Pulmonary artery endothelial cell (primary cell): ENCODE data around the gene CDH23. TPM values are rescaled to one million over a fixed set of nuclear protein-coding genes. Genes with fewer than 3 reads are reported as not detected.

Source experiments
- DNase-seq: peaks from one replicate; pipeline ENCODE4 v3.0.0-alpha.2; 2011; ENCODE audit warnings: low read depth, low spot score
- total RNA-seq: library from RNA; depleted of rRNA; stranded (reverse); fragments of >200 nt; gene quantifications from 2 replicates; pipeline ENCODE4 v1.2.3, GENCODE V29; 2014

The CDH23 gene
- total RNA-seq, 1 donor from 2014 or later: 0.07 TPM

- DNase-seq: no peak
These were observed 69.0 kb downstream of the CDH23 start for GRCh38 chr10:71465551-71466252.

GRCh38 chr10:71466330-71466729 lies 69.6 kb downstream of the CDH23 start:
- DNase-seq: no peak

GRCh38 chr10:71467161-71467560 lies 70.4 kb downstream of the CDH23 start:
- no peak for DNase-seq

- DNase-seq: no peak
These were observed 71.0 kb downstream of the CDH23 start for GRCh38 chr10:71467569-71468362.

GRCh38 chr10:71468363-71469094 lies 71.8 kb downstream of the CDH23 start:
- no peak for DNase-seq

GRCh38 chr10:71471006-71471405 lies 74.3 kb downstream of the CDH23 start:
- no peak for DNase-seq

- DNase-seq: no peak
These were observed 75.2 kb downstream of the CDH23 start for GRCh38 chr10:71471957-71472365.

- no peak for DNase-seq
These were observed 75.7 kb downstream of the CDH23 start for GRCh38 chr10:71472466-71472865.

- no peak for DNase-seq
These were observed 76.2 kb downstream of the CDH23 start for GRCh38 chr10:71472912-71473311.

GRCh38 chr10:71473671-71474599 lies 77.2 kb downstream of the CDH23 start:
- no peak for DNase-seq

GRCh38 chr10:71474702-71475242 lies 78.1 kb downstream of the CDH23 start:
- DNase-seq: no peak

GRCh38 chr10:71475243-71475871 lies 78.6 kb downstream of the CDH23 start:
- DNase-seq: no peak

- no peak for DNase-seq
These were observed 79.7 kb downstream of the CDH23 start for GRCh38 chr10:71476228-71477011.

- DNase-seq: no peak
These were observed 81.5 kb downstream of the CDH23 start for GRCh38 chr10:71478173-71478572.

- DNase-seq: no peak
These were observed 82.2 kb downstream of the CDH23 start for GRCh38 chr10:71478813-71479365.

- no peak for DNase-seq
These were observed 83.1 kb downstream of the CDH23 start for GRCh38 chr10:71479831-71480230.

GRCh38 chr10:71480662-71481061 lies 83.9 kb downstream of the CDH23 start:
- DNase-seq: no peak

GRCh38 chr10:71481746-71482410 lies 85.2 kb downstream of the CDH23 start:
- no peak for DNase-seq

- no peak for DNase-seq
These were observed 85.9 kb downstream of the CDH23 start for GRCh38 chr10:71482620-71483019.
